GM12878 (cell line): ENCODE measurements around the gene USP21. TPM values are rescaled to one million over a fixed set of nuclear protein-coding genes. Genes with fewer than 3 reads are reported as not detected.

Experiments
- ATAC-seq: fragments of 200-7000 bp; cut with Tn5 transposase; 3 replicates; pipeline ENCODE4 v1.9.1; 2020; ENCODE audit warnings: mild to moderate bottlenecking, moderate library complexity
- BruUV-seq: library from RNA; stranded (reverse); fragments of 400-500 nt; replicated peaks from 2 replicates; lab custom pipeline; 2021; lab: Mats Ljungman, UMichigan
- CTCF ChIA-PET: fragments of 300-600 bp; sonication (Branson Sonifier 250); formaldehyde crosslinking; extraction: SDS; loops from one replicate; lab custom pipeline; 2021; ENCODE audit warnings: inconsistent platforms; lab: Yijun Ruan, JAX
- POLR2A ChIA-PET: fragments of 350-600 bp; formaldehyde crosslinking; extraction: SDS; loops from one replicate; lab custom pipeline; 2021; ENCODE audit warnings: inconsistent platforms; lab: Charles Lee
- RAD21 ChIA-PET: fragments of 300-600 bp; sonication (Branson Sonifier 250); formaldehyde crosslinking; loops from one replicate; lab custom pipeline; 2023; ENCODE audit warnings: antibody characterized with exemption; ENCODE audit not compliant: unreplicated experiment; lab: Charles Lee
- SMC1A ChIA-PET: fragments of 300-600 bp; sonication (Branson Sonifier 250); formaldehyde crosslinking; loops from one replicate; lab custom pipeline; 2023; ENCODE audit not compliant: unreplicated experiment, uncharacterized antibody; lab: Charles Lee
- DNase-seq: peaks from one replicate; pipeline ENCODE4 v3.0.0-alpha.2; 2011; ENCODE audit warnings: low read depth, low spot score
- FAIRE-seq: peaks from 3 replicates; lab custom pipeline; 2011; peaks lifted over from hg19 to GRCh38; lab: Jason Lieb, UNC
- H2AFZ ChIP-seq: 2 replicates; pipeline ENCODE4 v1.6.0; 2011; ENCODE audit warnings: low read depth, low read length, control low read depth; ENCODE audit not compliant: control insufficient read depth
- H3K27ac ChIP-seq: 2 replicates; pipeline ENCODE4 v1.5.1; 2011; ENCODE audit warnings: control low read depth; ENCODE audit not compliant: control insufficient read depth, insufficient read depth
- H3K27me3 ChIP-seq, 2 experiments: replicated peaks in 1 of 2; 2 replicates each; pipeline versions ENCODE4 v1.6.0 to v1.6.1; 2011; ENCODE audit warnings: low read length in 1 of 2; ENCODE audit not compliant: control insufficient read depth in 2 of 2, insufficient read depth in 2 of 2
- H3K36me3 ChIP-seq, 2 experiments: 2 replicates each; pipeline ENCODE4 v1.5.1; 2011; ENCODE audit warnings: low read length in 1 of 2; ENCODE audit not compliant: control insufficient read depth in 2 of 2, insufficient read depth in 2 of 2
- H3K4me1 ChIP-seq: 2 replicates; pipeline ENCODE4 v1.6.1; 2011; ENCODE audit warnings: mild to moderate bottlenecking, low read length, moderate library complexity, mixed read lengths; ENCODE audit not compliant: control insufficient read depth, insufficient read depth
- H3K4me2 ChIP-seq: 2 replicates; pipeline ENCODE4 v1.6.0; 2011; ENCODE audit warnings: control low read depth; ENCODE audit not compliant: control insufficient read depth, insufficient read depth
- H3K4me3 ChIP-seq: fragments of 200-600 bp; sonication (generic); 2 replicates; pipeline ENCODE4 v1.5.1; 2016
- H3K79me2 ChIP-seq: 2 replicates; pipeline ENCODE4 v1.6.0; 2011; ENCODE audit warnings: low read length; ENCODE audit not compliant: control insufficient read depth, insufficient read depth
- H3K9ac ChIP-seq: 2 replicates; pipeline ENCODE4 v1.8.0; 2011; ENCODE audit warnings: low read length, control low read depth, mixed read lengths; ENCODE audit not compliant: control insufficient read depth, insufficient read depth
- H3K9me3 ChIP-seq: replicated peaks from 3 replicates; pipeline ENCODE4 v1.5.1; 2011; ENCODE audit warnings: mild to moderate bottlenecking, low read length; ENCODE audit not compliant: control insufficient read depth, insufficient read depth
- H4K20me1 ChIP-seq: 2 replicates; pipeline ENCODE4 v1.6.0; 2011; ENCODE audit not compliant: control insufficient read depth, insufficient read depth
- BMI1 ChIP-seq: fragments of 450-650 bp; IDR thresholded peaks from 2 replicates; pipeline ENCODE4 v1.6.1; 2016; ENCODE audit warnings: mild to moderate bottlenecking, moderate library complexity, borderline replicate concordance
- CBX5 ChIP-seq: sonication (generic); IDR thresholded peaks from 2 replicates; pipeline ENCODE4 v1.6.1; 2016; ENCODE audit warnings: low read depth, moderate library complexity, mild to moderate bottlenecking, inconsistent platforms
- ETV6 ChIP-seq, 2 experiments: fragments of 450-650 bp in 1 of 2; IDR thresholded peaks in 1 of 2; conservative IDR thresholded peaks in 1 of 2; 2 replicates each; pipeline ENCODE4 v1.6.1; 2014; ENCODE audit warnings: antibody characterized with exemption in 1 of 2, borderline replicate concordance in 1 of 2, low read depth in 1 of 2, mild to moderate bottlenecking in 1 of 2, moderate library complexity in 1 of 2
- FOS ChIP-seq: IDR thresholded peaks from 3 replicates; pipeline ENCODE4 v1.6.1; 2011; ENCODE audit warnings: borderline replicate concordance; ENCODE audit not compliant: insufficient read length; ENCODE audit errors: extremely low read depth
- PAX5 ChIP-seq: IDR thresholded peaks from 2 replicates; pipeline ENCODE4 v1.6.1; 2011; ENCODE audit warnings: low read depth, low read length, borderline replicate concordance
- RAD51 ChIP-seq: fragments of 450-650 bp; IDR thresholded peaks from 2 replicates; pipeline ENCODE4 v1.6.1; 2016; ENCODE audit warnings: moderate library complexity, mild to moderate bottlenecking, inconsistent platforms
- RFX5 ChIP-seq: IDR thresholded peaks from 2 replicates; pipeline ENCODE4 v1.6.1; 2011; ENCODE audit warnings: low read depth, low read length, improper control_type of control experiment
- TCF3 ChIP-seq: IDR thresholded peaks from 2 replicates; pipeline ENCODE4 v1.6.1; 2012; ENCODE audit warnings: low read depth, mild to moderate bottlenecking, low read length, borderline replicate concordance; ENCODE audit not compliant: insufficient read depth
- ZBED1 ChIP-seq: IDR thresholded peaks from 2 replicates; pipeline ENCODE4 v1.6.1; 2016; ENCODE audit warnings: borderline replicate concordance
- WGBS: methylation state at CpG from one replicate; pipeline ENCODE4 v1.1.6; 2016; ENCODE audit warnings: low lambda C conversion rate; ENCODE audit not compliant: insufficient replicate concordance, insufficient coverage; ENCODE audit errors: missing lambda C conversion rate; 5-methylcytosine and 5-hydroxymethylcytosine counted together
- in situ Hi-C: fragments of 300-500 bp; cut with MboI; formaldehyde crosslinking; loops from 9 replicates; pipeline ENCODE4 v1.14.3; 2018; ENCODE audit warnings: mixed read lengths
- intact Hi-C: fragments of 100-400 bp; cut with micrococcal nuclease; formaldehyde crosslinking; loops from one replicate; pipeline ENCODE4 v1.14.2; 2022; ENCODE audit not compliant: unreplicated experiment
- polyA plus RNA-seq, 11 experiments: library from polyadenylated mRNA; depleted of rRNA in 4 of 11; unstranded in 6 of 11; stranded (reverse) in 5 of 11; fragments of >200 nt; fragmentation: Nextera tagmentation in 4 of 11; fragmentation: Illumina TruSeq in 1 of 11; extraction: Ambion mirVana in 4 of 11; extraction: Trizol in 1 of 11; gene quantifications; 1 replicate in 1 of 11; 2 replicates in 10 of 11; pipeline versions ENCODE4 v1.2.1 to v1.2.3, GENCODE V29; 2011 to 2016; ENCODE audit warnings: inconsistent platforms in 2 of 11, missing spikeins in 2 of 11, low read depth in 1 of 11
- total RNA-seq, 4 experiments: library from RNA; depleted of rRNA in 3 of 4; stranded (reverse); fragments of >200 nt in 3 of 4; fragmentation: Illumina TruSeq in 1 of 4; extraction: Trizol in 1 of 4; gene quantifications; 2 replicates each; pipeline versions ENCODE4 v1.2.1 to v1.2.3, GENCODE V29; 2013 to 2021
- TF ChIP-seq, protein P1 (sequence below): IDR thresholded peaks from 2 replicates; pipeline ENCODE4 v1.6.1; 2011; ENCODE audit warnings: borderline replicate concordance, low read depth, mild to moderate bottlenecking, moderate library complexity, mixed read lengths, low read length; ENCODE audit not compliant: insufficient read depth; ENCODE audit errors: extremely low read length
- TF ChIP-seq, protein P2 (sequence below): IDR thresholded peaks from 2 replicates; pipeline ENCODE4 v1.6.1; 2012; ENCODE audit warnings: improper control_type of control experiment, low read depth, low read length; ENCODE audit not compliant: insufficient replicate concordance
- TF ChIP-seq, protein P3 (sequence below): IDR thresholded peaks from 2 replicates; pipeline ENCODE4 v1.6.1; 2012; ENCODE audit warnings: mild to moderate bottlenecking, low read depth, low read length

The USP21 gene
- total and polyA plus RNA-seq, 10 of the 15 experiments (the other 5 are each of a cell fraction or from before 2014, with no cell fraction given) = 3.2 to 28.6 (median 16.6) TPM

DNA sequence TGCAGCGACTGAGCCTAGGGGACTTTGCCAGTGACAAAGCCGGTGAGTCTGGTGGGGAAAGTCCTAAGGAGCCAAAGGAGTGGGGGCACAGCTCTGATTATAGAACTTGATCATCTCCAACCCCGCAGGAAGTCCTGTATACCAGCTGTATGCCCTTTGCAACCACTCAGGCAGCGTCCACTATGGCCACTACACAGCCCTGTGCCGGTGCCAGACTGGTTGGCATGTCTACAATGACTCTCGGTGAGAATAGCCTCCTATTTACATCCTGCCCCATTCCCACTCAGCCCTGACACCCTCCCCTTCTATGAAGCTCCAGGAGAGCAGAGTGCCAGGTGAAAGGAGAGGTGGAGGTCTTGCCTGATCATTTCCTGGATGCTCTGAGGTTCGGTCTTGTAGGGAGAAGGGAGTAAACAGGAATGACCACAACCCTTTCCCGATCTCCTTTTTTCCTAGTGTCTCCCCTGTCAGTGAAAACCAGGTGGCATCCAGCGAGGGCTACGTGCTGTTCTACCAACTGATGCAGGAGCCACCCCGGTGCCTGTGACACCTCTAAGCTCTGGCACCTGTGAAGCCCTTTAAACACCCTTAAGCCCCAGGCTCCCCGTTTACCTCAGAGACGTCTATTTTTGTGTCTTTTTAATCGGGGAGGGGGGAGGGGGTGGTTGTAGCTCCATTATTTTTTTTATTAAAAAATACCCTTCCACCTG, 5.8 kb downstream of the USP21 start:
- intact Hi-C loops = no loop called here
- ChIA-PET RAD21 (interaction anchor here (0.6 to 4.8 kb wide), 15 partner anchors 11 to 218 kb away, joined by 3 to 34 read pairs (median 6); partner anchors contain the start of genes ARHGAP30, B4GALT3, DEDD and NDUFS2), POLR2A (interaction anchor here (0.5 to 2.9 kb wide), 13 partner anchors 10 to 596 kb away, joined by 3 to 17 read pairs (median 4); partner anchors contain the start of genes ARHGAP30 and TOMM40L), SMC1A (interaction anchor here (0.7 to 3.5 kb wide), 18 partner anchors 10 to 217 kb away, joined by 3 to 18 read pairs (median 6); partner anchors contain the start of genes APOA2, B4GALT3, CFAP126 and NDUFS2), CTCF (interaction anchor here (0.6 to 5.0 kb wide), 21 partner anchors 8 to 224 kb away, joined by 3 to 60 read pairs (median 11); partner anchors contain the start of genes B4GALT3, CFAP126, DEDD and KLHDC9)
- H3K79me2 ChIP-seq = peaks cover 3% of the 10 kb centered on the region
- H3K4me1 ChIP-seq = peaks cover 11% of the 10 kb centered on the region
- H3K36me3 ChIP-seq = peaks cover 0 to 10% of the 10 kb centered on the region in 2 experiments; a peak in 2 of 4 replicates
- no peaks in the 10 kb centered on the region for H3K27me3 ChIP-seq
- peak overlapping the region; percentile 68 for H3K9ac ChIP-seq
- in situ Hi-C loops = no loop called here
- DNase-seq = no peak
- BruUV-seq = no TSS peak
- H3K9me3 ChIP-seq = no peaks in the 10 kb centered on the region
- TF ChIP-seq RFX5 (no peak), TCF3 (no peak), RAD51 (no peak), PAX5 (no peak), BMI1 (no peak), ZBED1 (no peak), ETV6 (conservative IDR thresholded peaks at IDR 0.05 in 1 of 2, IDR thresholded peaks at IDR 0.05 in 1 of 2; ENCODE audit: borderline replicate concordance in 1 of 2, low read depth in 1 of 2) (no peak), FOS (no peak), CBX5 (no peak)
- TF ChIP-seq, protein P1, sequence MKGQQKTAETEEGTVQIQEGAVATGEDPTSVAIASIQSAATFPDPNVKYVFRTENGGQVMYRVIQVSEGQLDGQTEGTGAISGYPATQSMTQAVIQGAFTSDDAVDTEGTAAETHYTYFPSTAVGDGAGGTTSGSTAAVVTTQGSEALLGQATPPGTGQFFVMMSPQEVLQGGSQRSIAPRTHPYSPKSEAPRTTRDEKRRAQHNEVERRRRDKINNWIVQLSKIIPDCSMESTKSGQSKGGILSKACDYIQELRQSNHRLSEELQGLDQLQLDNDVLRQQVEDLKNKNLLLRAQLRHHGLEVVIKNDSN = no peak
- TF ChIP-seq, protein P2, sequence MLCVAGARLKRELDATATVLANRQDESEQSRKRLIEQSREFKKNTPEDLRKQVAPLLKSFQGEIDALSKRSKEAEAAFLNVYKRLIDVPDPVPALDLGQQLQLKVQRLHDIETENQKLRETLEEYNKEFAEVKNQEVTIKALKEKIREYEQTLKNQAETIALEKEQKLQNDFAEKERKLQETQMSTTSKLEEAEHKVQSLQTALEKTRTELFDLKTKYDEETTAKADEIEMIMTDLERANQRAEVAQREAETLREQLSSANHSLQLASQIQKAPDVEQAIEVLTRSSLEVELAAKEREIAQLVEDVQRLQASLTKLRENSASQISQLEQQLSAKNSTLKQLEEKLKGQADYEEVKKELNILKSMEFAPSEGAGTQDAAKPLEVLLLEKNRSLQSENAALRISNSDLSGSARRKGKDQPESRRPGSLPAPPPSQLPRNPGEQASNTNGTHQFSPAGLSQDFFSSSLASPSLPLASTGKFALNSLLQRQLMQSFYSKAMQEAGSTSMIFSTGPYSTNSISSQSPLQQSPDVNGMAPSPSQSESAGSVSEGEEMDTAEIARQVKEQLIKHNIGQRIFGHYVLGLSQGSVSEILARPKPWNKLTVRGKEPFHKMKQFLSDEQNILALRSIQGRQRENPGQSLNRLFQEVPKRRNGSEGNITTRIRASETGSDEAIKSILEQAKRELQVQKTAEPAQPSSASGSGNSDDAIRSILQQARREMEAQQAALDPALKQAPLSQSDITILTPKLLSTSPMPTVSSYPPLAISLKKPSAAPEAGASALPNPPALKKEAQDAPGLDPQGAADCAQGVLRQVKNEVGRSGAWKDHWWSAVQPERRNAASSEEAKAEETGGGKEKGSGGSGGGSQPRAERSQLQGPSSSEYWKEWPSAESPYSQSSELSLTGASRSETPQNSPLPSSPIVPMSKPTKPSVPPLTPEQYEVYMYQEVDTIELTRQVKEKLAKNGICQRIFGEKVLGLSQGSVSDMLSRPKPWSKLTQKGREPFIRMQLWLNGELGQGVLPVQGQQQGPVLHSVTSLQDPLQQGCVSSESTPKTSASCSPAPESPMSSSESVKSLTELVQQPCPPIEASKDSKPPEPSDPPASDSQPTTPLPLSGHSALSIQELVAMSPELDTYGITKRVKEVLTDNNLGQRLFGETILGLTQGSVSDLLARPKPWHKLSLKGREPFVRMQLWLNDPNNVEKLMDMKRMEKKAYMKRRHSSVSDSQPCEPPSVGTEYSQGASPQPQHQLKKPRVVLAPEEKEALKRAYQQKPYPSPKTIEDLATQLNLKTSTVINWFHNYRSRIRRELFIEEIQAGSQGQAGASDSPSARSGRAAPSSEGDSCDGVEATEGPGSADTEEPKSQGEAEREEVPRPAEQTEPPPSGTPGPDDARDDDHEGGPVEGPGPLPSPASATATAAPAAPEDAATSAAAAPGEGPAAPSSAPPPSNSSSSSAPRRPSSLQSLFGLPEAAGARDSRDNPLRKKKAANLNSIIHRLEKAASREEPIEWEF = no peak
- TF ChIP-seq, protein P3, sequence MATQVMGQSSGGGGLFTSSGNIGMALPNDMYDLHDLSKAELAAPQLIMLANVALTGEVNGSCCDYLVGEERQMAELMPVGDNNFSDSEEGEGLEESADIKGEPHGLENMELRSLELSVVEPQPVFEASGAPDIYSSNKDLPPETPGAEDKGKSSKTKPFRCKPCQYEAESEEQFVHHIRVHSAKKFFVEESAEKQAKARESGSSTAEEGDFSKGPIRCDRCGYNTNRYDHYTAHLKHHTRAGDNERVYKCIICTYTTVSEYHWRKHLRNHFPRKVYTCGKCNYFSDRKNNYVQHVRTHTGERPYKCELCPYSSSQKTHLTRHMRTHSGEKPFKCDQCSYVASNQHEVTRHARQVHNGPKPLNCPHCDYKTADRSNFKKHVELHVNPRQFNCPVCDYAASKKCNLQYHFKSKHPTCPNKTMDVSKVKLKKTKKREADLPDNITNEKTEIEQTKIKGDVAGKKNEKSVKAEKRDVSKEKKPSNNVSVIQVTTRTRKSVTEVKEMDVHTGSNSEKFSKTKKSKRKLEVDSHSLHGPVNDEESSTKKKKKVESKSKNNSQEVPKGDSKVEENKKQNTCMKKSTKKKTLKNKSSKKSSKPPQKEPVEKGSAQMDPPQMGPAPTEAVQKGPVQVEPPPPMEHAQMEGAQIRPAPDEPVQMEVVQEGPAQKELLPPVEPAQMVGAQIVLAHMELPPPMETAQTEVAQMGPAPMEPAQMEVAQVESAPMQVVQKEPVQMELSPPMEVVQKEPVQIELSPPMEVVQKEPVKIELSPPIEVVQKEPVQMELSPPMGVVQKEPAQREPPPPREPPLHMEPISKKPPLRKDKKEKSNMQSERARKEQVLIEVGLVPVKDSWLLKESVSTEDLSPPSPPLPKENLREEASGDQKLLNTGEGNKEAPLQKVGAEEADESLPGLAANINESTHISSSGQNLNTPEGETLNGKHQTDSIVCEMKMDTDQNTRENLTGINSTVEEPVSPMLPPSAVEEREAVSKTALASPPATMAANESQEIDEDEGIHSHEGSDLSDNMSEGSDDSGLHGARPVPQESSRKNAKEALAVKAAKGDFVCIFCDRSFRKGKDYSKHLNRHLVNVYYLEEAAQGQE = no peak
- WGBS = 56% methylated on average over 14 of the region's 14 CpGs
- no peak for FAIRE-seq
- H3K4me3 ChIP-seq = peak overlapping the region; percentile 67
- no peaks in the 10 kb centered on the region for H4K20me1 ChIP-seq
- H2AFZ ChIP-seq = no peak overlapping the region
- ATAC-seq = no peak
- H3K27ac ChIP-seq = 0 out of 2 replicates have a peak overlapping the region, but pooled peaks have one; percentile 54
- H3K4me2 ChIP-seq = peak overlapping the region; percentile 99
